ENCODE data around the gene GPR17. TPM values are rescaled to one million over a fixed set of nuclear protein-coding genes. Genes with fewer than 3 reads are reported as not detected.

GPR17 gene
- total and polyA plus RNA-seq, 9 of the 15 experiments (the other 6 are each of a cell fraction or from before 2014, with no cell fraction given) = not detected

DNA sequence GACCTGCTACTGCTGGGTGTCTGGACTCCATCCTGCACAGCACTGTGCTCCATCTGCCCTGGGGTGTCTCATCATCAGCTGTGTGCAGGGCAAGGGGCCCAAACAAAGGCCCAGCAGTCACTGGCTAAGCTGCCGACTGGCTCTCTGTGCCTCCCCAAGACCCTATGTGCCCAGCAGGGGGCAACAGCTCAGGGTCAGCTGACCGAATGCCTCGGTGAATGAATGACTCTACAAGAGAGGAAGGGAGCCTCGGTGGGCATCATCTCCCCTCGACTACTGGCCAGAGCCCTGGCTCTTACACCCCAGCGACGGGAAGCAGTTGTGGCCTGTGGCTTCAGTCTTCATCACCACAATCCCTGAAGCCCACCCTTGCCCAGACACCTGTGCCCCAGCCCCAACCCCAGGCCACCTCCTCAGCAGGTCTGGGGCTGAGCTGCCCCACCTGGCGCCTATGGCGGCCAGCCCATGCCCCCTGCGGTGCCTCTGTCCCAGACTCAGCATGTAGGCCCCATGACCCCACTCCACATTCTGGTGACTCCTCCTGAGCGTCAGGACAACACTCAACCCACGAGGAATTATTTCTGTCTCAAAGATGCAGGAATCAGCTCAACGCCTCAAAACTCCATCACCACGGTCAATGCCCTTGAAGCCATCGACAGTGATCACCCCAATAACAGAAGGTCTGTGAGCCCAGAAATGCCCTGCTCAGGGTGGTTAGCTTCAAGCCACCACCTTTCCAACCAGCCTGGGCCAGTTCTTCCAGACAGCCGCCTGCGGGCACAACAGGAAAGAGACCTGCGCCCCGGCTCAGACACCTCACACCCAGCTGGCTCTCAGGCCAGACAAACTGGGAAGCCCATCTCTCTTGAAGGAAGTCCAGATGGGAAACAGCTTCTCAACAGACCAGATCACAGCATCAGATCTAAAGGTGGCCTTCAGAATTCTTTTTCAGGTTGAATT, 1.6 kb upstream of the GPR17 start:
- Histone ChIP-seq H3K4me1 (replicated peaks in 1 of 2; ENCODE audit: control insufficient read depth in 2 of 2, insufficient read depth in 2 of 2, low read length in 2 of 2) (peaks cover 0 to 52% of the 10 kb centered on the region in 2 experiments; a peak in 2 of 5 replicates), H3K9me1 (ENCODE audit: control insufficient read depth, insufficient read depth, low read length) (no peaks in the 10 kb centered on the region), H3K36me3 (ENCODE audit: control insufficient read depth, insufficient read depth, low read length) (no peaks in the 10 kb centered on the region), H3K4me2 (ENCODE audit: insufficient read depth, low read length) (no peak overlapping the region), H3K9me3 (replicated peaks; ENCODE audit: control insufficient read depth, insufficient read depth, low read depth, low read length) (no peaks in the 10 kb centered on the region), H3K4me3 (no peak overlapping the region), H3K27me3 (ENCODE audit: control insufficient read depth in 2 of 2, insufficient read depth in 2 of 2, low read length in 2 of 2) (peaks cover 26 to 54% of the 10 kb centered on the region in 2 experiments), H3K9ac (ENCODE audit: insufficient read depth in 1 of 2, low read depth in 2 of 2, low read length in 2 of 2) (no peak overlapping the region), H3K27ac (ENCODE audit: extremely low read depth, low read depth, low read length) (no peak overlapping the region), H2AFZ (ENCODE audit: low read depth, low read length) (no peak overlapping the region), H3K79me2 (ENCODE audit: control insufficient read depth, insufficient read depth, low read length) (no peaks in the 10 kb centered on the region), H4K20me1 (replicated peaks; ENCODE audit: control insufficient read depth, insufficient read depth, low read length) (no peaks in the 10 kb centered on the region; the same call in 1 of the 2 replicates)
- ATAC-seq = peak; percentile 13; the same call in 2 of the 3 replicates
- no TSS peak for BruUV-seq (replicated peaks)
- DNase-seq (ENCODE audit: extremely low read depth in 1 of 4, low spot score in 3 of 4) = peak in 2 of 4 experiments; percentile 31 to 33
- ChIA-PET CTCF (ENCODE audit: low intra/inter-chr PET ratio) (interaction anchor here (0.6 kb wide), 1 partner anchor 442 kb away, joined by 3 read pairs; no protein-coding TSS in a partner anchor), POLR2A (interaction anchor here (0.6 to 1.2 kb wide), 3 partner anchors 11 to 55 kb away, joined by 3 read pairs; no protein-coding TSS in a partner anchor)
- in situ Hi-C loops (cut with MboI) (no loop called here), intact Hi-C loops (cut with micrococcal nuclease) (loop anchor here (5.0 kb wide), 1 partner anchor 447 kb away; no protein-coding TSS in a partner anchor)
- no peak for FAIRE-seq
- 15% methylated on average over 19 of the region's 19 CpGs for WGBS (ENCODE audit: insufficient coverage, low coverage, missing lambda C conversion rate)
- TF ChIP-seq, protein P1, sequence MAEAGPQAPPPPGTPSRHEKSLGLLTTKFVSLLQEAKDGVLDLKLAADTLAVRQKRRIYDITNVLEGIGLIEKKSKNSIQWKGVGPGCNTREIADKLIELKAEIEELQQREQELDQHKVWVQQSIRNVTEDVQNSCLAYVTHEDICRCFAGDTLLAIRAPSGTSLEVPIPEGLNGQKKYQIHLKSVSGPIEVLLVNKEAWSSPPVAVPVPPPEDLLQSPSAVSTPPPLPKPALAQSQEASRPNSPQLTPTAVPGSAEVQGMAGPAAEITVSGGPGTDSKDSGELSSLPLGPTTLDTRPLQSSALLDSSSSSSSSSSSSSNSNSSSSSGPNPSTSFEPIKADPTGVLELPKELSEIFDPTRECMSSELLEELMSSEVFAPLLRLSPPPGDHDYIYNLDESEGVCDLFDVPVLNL (CRISPR knock-in tag; IDR thresholded peaks at IDR 0.05; ENCODE audit: low read depth) = no peak
- TF ChIP-seq WHSC1 (IDR thresholded peaks at IDR 0.05; ENCODE audit: low read length) (no peak), MEIS2 (IDR thresholded peaks at IDR 0.05; ENCODE audit: partially characterized antibody) (no peak), KLF10 (CRISPR knock-in tag; IDR thresholded peaks at IDR 0.05) (no peak), ZNF24 (IDR thresholded peaks at IDR 0.05) (peak; percentile 50; the same call in 1 of the 2 replicates), PHTF2 (CRISPR knock-in tag; IDR thresholded peaks at IDR 0.05) (no peak), NCOA6 (IDR thresholded peaks at IDR 0.05) (no peak), PHB (CRISPR knock-in tag; IDR thresholded peaks at IDR 0.05) (no peak), SPI1 (IDR thresholded peaks at IDR 0.05; ENCODE audit: borderline replicate concordance, low read depth, low read length) (no peak), ZC3H11A (IDR thresholded peaks at IDR 0.05; ENCODE audit: low read depth, low read length) (no peak)
- TF ChIP-seq, protein P2, sequence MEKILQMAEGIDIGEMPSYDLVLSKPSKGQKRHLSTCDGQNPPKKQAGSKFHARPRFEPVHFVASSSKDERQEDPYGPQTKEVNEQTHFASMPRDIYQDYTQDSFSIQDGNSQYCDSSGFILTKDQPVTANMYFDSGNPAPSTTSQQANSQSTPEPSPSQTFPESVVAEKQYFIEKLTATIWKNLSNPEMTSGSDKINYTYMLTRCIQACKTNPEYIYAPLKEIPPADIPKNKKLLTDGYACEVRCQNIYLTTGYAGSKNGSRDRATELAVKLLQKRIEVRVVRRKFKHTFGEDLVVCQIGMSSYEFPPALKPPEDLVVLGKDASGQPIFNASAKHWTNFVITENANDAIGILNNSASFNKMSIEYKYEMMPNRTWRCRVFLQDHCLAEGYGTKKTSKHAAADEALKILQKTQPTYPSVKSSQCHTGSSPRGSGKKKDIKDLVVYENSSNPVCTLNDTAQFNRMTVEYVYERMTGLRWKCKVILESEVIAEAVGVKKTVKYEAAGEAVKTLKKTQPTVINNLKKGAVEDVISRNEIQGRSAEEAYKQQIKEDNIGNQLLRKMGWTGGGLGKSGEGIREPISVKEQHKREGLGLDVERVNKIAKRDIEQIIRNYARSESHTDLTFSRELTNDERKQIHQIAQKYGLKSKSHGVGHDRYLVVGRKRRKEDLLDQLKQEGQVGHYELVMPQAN (IDR thresholded peaks at IDR 0.05; ENCODE audit: borderline replicate concordance) = no peak
- TF ChIP-seq, protein P3, sequence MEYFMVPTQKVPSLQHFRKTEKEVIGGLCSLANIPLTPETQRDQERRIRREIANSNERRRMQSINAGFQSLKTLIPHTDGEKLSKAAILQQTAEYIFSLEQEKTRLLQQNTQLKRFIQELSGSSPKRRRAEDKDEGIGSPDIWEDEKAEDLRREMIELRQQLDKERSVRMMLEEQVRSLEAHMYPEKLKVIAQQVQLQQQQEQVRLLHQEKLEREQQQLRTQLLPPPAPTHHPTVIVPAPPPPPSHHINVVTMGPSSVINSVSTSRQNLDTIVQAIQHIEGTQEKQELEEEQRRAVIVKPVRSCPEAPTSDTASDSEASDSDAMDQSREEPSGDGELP (CRISPR knock-in tag; IDR thresholded peaks at IDR 0.05; ENCODE audit: borderline replicate concordance) = peak; percentile 39; the same call in 1 of the 2 replicates
- TF ChIP-seq, protein P4, sequence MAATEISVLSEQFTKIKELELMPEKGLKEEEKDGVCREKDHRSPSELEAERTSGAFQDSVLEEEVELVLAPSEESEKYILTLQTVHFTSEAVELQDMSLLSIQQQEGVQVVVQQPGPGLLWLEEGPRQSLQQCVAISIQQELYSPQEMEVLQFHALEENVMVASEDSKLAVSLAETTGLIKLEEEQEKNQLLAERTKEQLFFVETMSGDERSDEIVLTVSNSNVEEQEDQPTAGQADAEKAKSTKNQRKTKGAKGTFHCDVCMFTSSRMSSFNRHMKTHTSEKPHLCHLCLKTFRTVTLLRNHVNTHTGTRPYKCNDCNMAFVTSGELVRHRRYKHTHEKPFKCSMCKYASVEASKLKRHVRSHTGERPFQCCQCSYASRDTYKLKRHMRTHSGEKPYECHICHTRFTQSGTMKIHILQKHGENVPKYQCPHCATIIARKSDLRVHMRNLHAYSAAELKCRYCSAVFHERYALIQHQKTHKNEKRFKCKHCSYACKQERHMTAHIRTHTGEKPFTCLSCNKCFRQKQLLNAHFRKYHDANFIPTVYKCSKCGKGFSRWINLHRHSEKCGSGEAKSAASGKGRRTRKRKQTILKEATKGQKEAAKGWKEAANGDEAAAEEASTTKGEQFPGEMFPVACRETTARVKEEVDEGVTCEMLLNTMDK (IDR thresholded peaks at IDR 0.05; ENCODE audit: borderline replicate concordance, insufficient read depth, low read depth, low read length, poor library complexity, severe bottlenecking) = peak; percentile 42

All from K562 (cell line).